RPMI7951 (cell line): Measurements from ENCODE around the gene SUMO3. TPM values are rescaled to one million over a fixed set of nuclear protein-coding genes. Genes with fewer than 3 reads are reported as not detected.

Source experiments
- DNase-seq: peaks from one replicate; pipeline ENCODE4 v3.0.0-alpha.2; 2012; ENCODE audit warnings: low read depth
- total RNA-seq: library from RNA; depleted of rRNA; stranded (reverse); fragments of >200 nt; shearing (Covaris generic); gene quantifications from 2 replicates; pipeline ENCODE4 v1.2.3, GENCODE V29; 2014

Gene SUMO3
- total RNA-seq, 1 experiment from 2014 or later, result 100.0 TPM

DNA sequence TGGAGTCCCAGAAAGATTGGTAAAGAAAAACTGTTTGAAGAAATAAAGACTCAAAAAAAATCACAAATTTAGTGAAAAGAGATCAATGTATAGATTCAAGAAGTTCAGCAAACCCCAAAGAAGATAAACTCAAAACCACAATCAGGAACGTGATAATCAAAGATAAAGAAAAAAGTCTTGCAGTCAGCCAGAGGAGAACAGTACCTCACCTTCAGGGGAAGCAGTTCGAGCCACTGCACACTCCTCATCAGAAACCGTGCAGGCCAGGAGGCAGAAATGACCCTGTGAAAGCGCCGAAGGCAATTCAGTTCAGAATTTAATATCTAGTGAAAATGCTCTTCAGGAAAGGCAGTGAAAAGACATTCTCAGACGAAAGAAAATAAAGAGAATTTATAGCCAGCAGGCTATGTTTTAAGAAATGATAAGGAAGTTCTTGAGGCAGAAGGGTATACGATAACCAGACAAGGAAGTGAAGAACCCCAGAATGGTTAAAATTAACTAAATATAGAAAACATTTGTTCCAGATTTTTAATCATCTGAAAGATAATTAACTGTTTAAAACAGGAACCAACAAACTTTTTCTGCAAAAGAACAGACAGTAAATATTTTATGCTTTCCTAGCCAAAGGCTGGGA lies 13.5 kb upstream of the SUMO3 start:
- DNase-seq, result no peak

- DNase-seq, result no peak
These were observed 11.7 kb upstream of the SUMO3 start for GRCh38 chr21:44829507-44830092.

DNA sequence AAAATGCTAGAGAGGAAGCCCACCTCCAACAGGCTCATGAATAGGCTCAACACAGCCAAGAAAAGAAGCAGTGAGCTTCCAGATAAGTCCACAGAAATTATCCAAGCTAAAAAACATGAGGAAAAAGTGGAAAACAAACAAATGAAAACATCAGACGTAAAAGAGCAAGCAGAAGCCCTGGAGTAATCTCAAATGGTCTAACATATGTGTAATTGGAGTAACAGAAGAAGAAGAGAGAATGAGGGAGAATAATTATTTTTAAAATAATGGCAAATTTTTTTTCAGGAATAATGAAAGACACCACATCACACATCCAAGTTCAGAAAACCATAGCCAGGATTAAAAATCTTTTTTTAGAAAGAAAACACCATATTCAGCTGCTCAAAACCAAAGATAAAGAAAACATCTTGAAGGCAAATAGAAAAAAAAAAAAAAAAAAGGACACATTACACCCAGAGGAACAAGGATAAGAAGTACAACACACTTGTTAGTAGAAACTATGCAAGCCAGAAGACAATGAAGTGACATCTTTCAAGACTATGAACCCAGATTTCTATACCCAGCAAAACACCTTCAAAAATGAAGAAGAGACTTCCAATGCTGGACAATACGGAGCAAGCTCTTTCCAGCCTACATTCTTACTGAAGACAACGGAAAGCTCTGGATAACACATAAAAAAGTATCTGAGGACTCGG lies 10.6 kb upstream of the SUMO3 start:
- no peak for DNase-seq

DNA sequence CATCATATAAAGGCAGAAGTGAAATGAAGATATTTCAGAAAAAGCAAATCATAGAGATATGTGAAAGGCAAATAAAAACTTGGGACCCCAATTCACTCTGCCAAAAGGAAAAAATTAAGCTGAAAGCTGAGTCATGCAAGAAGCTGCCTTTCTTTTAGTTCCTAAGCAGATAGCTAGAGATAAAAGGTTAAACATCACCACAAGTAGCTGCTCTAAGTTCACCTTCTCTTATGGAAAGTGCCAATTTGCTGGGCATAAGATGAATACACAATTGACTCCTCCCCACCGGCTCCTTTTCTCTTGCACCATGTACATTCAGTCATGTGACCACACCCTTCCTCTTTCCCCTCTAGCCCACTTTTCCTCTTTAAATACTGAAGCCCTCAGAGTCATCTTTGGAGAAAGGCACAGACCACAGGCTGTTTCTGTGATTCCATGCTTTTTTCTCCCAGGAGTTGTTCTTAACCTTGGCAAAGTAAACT lies 5.4 kb upstream of the SUMO3 start:
- DNase-seq, result no peak

- no peak for DNase-seq
These were observed 4.8 kb upstream of the SUMO3 start for GRCh38 chr21:44822484-44823178.

GRCh38 chr21:44820851-44821250 lies 3.0 kb upstream of the SUMO3 start:
- DNase-seq, result peak; percentile 62

DNA sequence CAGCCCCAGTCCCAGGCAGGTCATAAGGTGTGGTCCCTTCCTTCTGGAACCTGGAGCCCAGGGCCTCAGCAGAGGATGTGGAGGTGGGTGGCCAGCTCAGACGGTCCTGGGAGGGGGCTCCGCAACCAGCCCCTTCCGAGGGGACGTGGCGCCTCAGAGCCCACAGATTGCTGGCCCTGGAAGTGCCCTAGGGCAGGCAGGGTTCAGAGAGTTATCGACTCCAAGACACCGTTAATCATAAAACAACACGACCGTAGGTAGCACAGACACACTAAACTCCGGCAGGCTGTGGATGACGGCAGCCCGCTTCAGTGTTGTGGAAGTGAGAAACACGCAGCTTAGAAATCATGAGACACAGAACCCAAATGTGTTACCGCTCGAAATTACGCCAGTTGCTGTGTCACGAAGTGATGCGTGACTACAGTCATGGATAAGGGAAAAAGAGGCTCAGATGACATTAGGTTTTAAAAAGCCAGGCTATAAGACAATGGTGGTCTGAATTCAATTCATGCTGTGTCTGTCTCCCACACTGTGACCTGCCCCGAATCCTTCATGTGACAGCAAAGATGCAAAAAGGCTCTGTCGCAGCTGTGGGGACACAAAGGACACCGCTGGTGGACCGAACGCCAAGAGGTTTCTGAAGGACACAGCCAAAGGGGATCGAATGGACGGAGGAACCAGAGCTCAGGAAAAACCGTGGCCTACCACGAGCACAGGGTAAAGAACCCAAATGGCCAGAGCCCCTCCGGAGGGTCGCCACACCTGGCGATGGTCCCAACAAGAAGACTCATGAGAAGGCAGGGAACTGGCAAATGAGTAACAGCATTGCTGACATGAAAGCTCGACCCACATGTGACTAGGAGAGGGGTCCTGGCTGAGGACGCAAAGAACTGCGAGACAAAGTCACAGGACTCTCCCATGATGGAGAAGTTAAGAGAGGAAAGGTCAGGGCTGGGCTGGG lies 1.7 kb upstream of the SUMO3 start:
- DNase-seq, result no peak

DNA sequence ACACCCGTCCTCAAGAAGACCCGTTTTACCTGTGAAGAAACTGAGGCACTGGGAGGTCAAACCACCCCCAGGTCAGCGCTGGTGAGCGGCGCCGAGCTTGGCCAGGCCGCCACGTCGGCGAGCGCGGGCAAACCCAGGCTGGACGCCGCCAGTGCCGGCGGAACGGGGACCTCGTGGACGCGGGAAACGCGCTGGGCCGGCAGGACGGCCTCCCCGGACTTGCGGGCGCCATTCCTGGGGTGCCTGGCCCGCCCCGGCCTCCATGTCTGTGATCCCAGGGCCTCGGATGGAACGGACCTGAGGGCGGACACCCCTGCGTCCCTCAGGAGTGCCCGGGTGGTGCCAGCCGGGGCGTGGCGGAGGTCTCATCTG lies 764 bp upstream of the SUMO3 start:
- DNase-seq, result no peak

DNA sequence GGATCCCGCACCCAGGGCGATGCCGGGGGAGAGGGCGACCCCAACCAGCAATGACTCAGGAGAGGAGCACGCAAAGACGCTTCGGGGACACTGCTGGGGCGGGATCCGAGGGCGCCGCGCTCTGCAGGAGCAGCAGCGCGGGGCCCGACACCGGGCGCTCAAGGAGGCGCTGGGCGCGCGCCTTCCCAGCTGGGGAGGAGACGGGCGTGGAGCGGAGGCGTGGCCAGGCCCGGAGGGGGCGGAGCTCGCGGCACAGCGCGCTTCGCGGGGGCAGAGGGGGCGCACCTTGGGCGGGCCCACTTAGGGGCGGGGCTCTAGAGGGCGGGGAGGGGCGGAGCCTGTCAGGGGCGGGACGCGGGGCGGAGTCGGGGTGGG lies 369 bp downstream of the SUMO3 start:
- DNase-seq, result peak; percentile 78

DNA sequence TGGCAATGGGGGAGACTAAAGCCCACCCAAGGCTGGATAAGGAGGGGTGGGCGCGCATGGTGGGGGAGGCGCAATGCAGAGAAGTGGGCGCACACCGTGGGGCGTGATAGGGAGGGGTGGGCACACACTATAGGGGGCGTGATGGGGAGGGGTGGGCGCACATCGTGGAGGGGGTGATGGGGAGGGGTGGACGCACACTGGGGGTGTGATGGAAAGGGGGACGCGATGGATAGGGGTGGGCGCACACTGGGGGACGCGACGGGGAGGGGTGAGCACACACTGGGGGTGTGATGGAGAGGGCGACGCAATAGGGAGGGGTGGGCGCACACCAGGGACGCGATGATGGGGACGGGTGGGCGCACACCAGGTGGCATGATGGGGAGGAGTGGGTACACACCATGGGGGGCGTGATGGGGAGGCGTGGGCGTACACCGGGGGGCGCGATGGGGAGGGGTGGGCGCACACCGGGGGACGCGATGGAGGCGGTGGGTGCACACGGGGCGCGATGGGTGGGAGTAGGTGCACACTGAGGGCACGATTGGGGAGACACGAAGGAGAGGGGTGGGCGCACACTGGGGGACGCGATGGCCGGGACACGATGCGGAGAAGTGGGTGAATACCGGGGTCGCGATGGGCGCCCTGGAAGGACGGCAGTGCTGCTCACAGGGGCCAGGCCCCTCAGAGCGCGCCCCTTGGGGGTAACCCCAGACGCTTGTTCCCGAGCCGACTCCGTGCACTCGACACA lies 929 bp downstream of the SUMO3 start:
- DNase-seq, result no peak

- DNase-seq, result no peak
These were observed 1.8 kb downstream of the SUMO3 start for GRCh38 chr21:44815852-44816628.

- no peak for DNase-seq
These were observed 2.6 kb downstream of the SUMO3 start for GRCh38 chr21:44815225-44815624.

- no peak for DNase-seq
These were observed 3.3 kb downstream of the SUMO3 start for GRCh38 chr21:44814498-44815023.

DNA sequence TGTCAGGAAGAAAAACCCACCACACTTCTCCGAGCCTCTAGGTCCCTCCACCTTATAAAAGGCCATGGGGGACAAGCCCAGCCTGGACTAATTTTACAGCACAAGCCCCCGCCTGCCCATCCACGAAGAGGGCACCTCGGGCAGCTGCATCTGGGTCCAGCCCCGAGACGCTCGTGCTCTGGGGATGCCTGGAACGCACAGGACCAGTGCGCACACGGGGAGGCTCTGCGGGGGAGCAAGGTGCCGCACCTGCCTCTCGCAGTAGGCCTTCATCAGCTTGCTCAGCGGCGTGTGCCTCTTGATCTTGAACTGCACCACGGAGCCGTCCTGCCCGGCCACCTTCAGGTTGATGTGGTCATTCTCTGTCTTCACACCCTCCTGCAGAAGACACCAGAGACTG lies 4.1 kb downstream of the SUMO3 start:
- DNase-seq, result no peak

DNA sequence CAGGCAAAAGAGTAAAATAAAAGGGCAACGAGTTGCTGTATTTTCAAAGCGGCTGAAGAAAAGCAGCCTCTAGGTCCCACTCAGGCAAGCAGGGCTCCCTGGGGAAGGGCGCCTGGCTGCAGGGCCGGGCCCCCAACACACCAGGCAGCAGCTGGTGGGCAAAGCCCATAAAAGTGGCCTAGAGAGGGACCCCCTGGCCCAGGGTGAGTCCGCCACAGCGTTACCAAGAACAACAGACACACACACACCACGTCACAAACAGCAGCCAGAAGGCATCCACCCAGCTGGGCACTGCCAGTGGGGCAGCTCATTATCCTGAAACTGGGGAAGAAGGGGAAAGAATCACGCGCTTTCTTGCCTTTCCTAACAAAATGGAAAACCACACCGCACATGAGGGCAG lies 4.7 kb downstream of the SUMO3 start:
- DNase-seq, result no peak

DNA sequence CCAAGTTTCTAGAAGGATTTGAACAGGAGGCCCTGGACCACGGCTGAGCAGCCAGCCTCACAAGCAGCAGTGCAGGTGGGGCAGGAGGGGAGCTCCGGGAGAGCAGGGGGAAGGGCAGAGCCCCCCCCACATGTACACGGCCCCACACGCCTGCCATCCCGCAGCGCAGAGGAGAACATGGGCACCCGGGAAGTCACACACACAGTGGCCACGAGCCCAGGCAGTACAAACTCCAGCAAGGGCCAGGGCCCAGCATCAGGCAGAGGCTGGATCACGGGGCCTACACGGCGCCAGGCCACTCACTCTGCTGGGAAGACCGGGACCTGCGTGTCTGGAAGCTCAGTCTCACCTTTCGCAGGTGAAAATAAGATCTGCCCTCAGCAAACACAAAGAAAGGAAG lies 5.2 kb downstream of the SUMO3 start:
- DNase-seq, result no peak

GRCh38 chr21:44810779-44811178 lies 7.1 kb downstream of the SUMO3 start:
- DNase-seq, result no peak

DNA sequence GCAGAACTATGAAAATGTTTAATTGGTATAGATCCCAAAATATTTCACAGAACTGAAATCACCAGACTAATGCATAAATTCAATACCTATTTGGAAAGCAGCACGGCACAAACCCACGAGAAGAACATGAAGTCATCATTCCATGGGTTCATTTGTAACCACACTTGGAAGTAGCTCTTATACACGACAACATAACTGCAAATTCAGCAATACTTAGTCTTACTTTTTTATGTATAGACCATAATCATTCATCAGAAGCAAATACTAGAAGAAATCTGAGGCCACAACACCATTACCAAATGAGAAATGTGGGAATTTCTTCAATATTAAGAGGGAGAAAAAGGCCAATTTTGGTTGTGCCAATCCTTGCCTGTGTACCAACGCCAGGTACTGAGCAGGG lies 12.0 kb downstream of the SUMO3 start:
- DNase-seq, result no peak

- no peak for DNase-seq
These were observed 12.6 kb downstream of the SUMO3 start for GRCh38 chr21:44805226-44805625.

GRCh38 chr21:44804762-44805161 lies 13.1 kb downstream of the SUMO3 start:
- no peak for DNase-seq
